Osteoblast (primary cell): ENCODE results near the gene CCDC190. TPM values are rescaled to one million over a fixed set of nuclear protein-coding genes. Genes with fewer than 3 reads are reported as not detected.

Source experiments
- DNase-seq: peaks from one replicate; pipeline ENCODE4 v3.0.0; 2011; ENCODE audit warnings: low spot score, mixed read lengths; ENCODE audit not compliant: insufficient read length; ENCODE audit errors: missing footprints
- H2AFZ ChIP-seq: 2 replicates; pipeline ENCODE4 v1.6.0; 2011; ENCODE audit warnings: mild to moderate bottlenecking, low read length
- H3K27ac ChIP-seq: 2 replicates; pipeline ENCODE4 v1.5.1; 2011; ENCODE audit warnings: mild to moderate bottlenecking, low read depth, low read length, moderate library complexity
- H3K27me3 ChIP-seq: 2 replicates; pipeline ENCODE4 v1.6.0; 2012; ENCODE audit warnings: mild to moderate bottlenecking, control low read depth, inconsistent platforms, low read length, moderate library complexity; ENCODE audit not compliant: insufficient read depth
- H3K36me3 ChIP-seq: 2 replicates; pipeline ENCODE4 v1.5.1; 2011; ENCODE audit warnings: mild to moderate bottlenecking, low read length, control low read depth, moderate library complexity; ENCODE audit not compliant: insufficient read depth
- H3K4me1 ChIP-seq: 2 replicates; pipeline ENCODE4 v1.5.1; 2011; ENCODE audit warnings: mild to moderate bottlenecking, low read length, control low read depth, moderate library complexity; ENCODE audit not compliant: insufficient read depth
- H3K4me2 ChIP-seq: 2 replicates; pipeline ENCODE4 v1.6.0; 2011; ENCODE audit warnings: mild to moderate bottlenecking, low read length; ENCODE audit not compliant: insufficient read depth
- H3K4me3 ChIP-seq: fragments of 200-600 bp; sonication (generic); 3 replicates; pipeline ENCODE4 v1.5.1; 2012; ENCODE audit warnings: mild to moderate bottlenecking, low read length, inconsistent platforms; ENCODE audit not compliant: insufficient read depth
- H3K79me2 ChIP-seq: 2 replicates; pipeline ENCODE4 v1.6.0; 2012; ENCODE audit warnings: mild to moderate bottlenecking, low read length, control low read depth, inconsistent platforms; ENCODE audit not compliant: insufficient read depth
- H3K9me3 ChIP-seq: 2 replicates; pipeline ENCODE4 v1.5.1; 2011; ENCODE audit warnings: low read depth, low read length, control low read depth
- H4K20me1 ChIP-seq: 2 replicates; pipeline ENCODE4 v1.6.0; 2012; ENCODE audit warnings: mild to moderate bottlenecking, low read length, control low read depth; ENCODE audit not compliant: insufficient read depth
- total RNA-seq: library from RNA; depleted of rRNA; stranded (reverse); fragments of >200 nt; gene quantifications from 2 replicates; pipeline ENCODE4 v1.2.3, GENCODE V29; 2012
- TF ChIP-seq, protein P1 (sequence below): IDR thresholded peaks from 2 replicates; pipeline ENCODE4 v1.5.1; 2011; ENCODE audit warnings: mild to moderate bottlenecking, low read depth, low read length, moderate library complexity; ENCODE audit errors: extremely low read depth

The CCDC190 gene
- total RNA-seq, 1 donor: 1.1 TPM

DNA sequence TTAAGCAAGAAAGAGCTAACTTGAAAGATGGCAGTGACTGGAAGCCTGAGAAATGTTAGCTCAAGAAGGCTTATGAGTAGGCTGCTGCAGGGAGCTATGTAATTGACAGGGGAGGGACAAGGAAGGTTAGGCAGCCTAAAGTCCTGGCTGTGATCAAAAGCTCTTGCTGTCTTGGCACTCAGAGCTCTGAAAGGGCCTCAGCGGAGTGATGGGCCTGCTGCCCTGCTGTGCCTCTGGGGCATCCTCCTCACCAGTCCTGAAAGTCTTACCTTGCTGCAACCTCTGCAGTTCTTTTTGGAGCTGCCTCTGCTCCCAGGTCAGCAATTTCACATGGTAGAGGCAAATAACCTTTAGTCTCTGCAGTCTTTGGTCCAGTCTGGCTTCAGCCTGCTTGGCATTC is 1.8 kb downstream of the CCDC190 start:
- Histone ChIP-seq H3K27me3 (no peaks in the 10 kb centered on the region), H3K79me2 (no peaks in the 10 kb centered on the region), H3K36me3 (no peaks in the 10 kb centered on the region), H3K4me1 (peaks cover 70% of the 10 kb centered on the region), H2AFZ (peak overlapping the region; percentile 43), H4K20me1 (no peaks in the 10 kb centered on the region), H3K4me3 (no peak overlapping the region), H3K4me2 (no peak overlapping the region), H3K27ac (peak overlapping the region; percentile 97), H3K9me3 (no peaks in the 10 kb centered on the region)
- TF ChIP-seq, protein P1, sequence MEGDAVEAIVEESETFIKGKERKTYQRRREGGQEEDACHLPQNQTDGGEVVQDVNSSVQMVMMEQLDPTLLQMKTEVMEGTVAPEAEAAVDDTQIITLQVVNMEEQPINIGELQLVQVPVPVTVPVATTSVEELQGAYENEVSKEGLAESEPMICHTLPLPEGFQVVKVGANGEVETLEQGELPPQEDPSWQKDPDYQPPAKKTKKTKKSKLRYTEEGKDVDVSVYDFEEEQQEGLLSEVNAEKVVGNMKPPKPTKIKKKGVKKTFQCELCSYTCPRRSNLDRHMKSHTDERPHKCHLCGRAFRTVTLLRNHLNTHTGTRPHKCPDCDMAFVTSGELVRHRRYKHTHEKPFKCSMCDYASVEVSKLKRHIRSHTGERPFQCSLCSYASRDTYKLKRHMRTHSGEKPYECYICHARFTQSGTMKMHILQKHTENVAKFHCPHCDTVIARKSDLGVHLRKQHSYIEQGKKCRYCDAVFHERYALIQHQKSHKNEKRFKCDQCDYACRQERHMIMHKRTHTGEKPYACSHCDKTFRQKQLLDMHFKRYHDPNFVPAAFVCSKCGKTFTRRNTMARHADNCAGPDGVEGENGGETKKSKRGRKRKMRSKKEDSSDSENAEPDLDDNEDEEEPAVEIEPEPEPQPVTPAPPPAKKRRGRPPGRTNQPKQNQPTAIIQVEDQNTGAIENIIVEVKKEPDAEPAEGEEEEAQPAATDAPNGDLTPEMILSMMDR: no peak
- DNase-seq: no peak

DNA sequence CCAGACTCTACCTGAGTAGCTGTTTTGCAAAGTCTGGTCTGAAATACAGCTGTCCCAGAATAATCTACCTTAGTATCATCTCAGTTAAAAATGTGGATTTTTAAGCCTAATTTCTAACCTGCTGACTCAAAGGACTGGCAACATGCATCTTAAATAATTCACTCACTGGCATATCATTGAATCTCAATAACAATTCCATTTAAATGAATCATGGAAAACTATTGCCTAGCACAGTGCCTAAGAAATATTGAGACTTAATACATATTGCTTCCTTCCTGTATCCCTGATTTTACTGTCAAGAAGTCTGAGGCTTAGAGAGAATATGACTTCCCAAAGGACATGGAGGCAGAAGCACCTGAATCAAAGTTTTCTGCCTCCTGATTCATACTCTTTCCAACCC is 3.1 kb downstream of the CCDC190 start:
- no peaks in the 10 kb centered on the region for H4K20me1 ChIP-seq
- H3K79me2 ChIP-seq: no peaks in the 10 kb centered on the region
- peaks cover 73% of the 10 kb centered on the region for H3K4me1 ChIP-seq
- DNase-seq: no peak
- no peaks in the 10 kb centered on the region for H3K27me3 ChIP-seq
- H3K9me3 ChIP-seq: no peaks in the 10 kb centered on the region
- TF ChIP-seq, protein P1: no peak
- H3K36me3 ChIP-seq: no peaks in the 10 kb centered on the region
- no peak overlapping the region for H2AFZ ChIP-seq
- no peak overlapping the region for H3K4me2 ChIP-seq
- H3K27ac ChIP-seq: peak overlapping the region; percentile 97
- no peak overlapping the region for H3K4me3 ChIP-seq

GRCh38 chr1:162856260-162856659 is 4.7 kb downstream of the CCDC190 start:
- Histone ChIP-seq H4K20me1 (no peaks in the 10 kb centered on the region), H3K27me3 (no peaks in the 10 kb centered on the region), H3K4me1 (peaks cover 61% of the 10 kb centered on the region), H3K36me3 (no peaks in the 10 kb centered on the region), H3K27ac (peak overlapping the region; percentile 97), H2AFZ (no peak overlapping the region), H3K4me2 (peak overlapping the region; percentile 58), H3K4me3 (no peak overlapping the region), H3K9me3 (no peaks in the 10 kb centered on the region), H3K79me2 (no peaks in the 10 kb centered on the region)
- DNase-seq: peak; percentile 64
- TF ChIP-seq, protein P1: no peak

DNA sequence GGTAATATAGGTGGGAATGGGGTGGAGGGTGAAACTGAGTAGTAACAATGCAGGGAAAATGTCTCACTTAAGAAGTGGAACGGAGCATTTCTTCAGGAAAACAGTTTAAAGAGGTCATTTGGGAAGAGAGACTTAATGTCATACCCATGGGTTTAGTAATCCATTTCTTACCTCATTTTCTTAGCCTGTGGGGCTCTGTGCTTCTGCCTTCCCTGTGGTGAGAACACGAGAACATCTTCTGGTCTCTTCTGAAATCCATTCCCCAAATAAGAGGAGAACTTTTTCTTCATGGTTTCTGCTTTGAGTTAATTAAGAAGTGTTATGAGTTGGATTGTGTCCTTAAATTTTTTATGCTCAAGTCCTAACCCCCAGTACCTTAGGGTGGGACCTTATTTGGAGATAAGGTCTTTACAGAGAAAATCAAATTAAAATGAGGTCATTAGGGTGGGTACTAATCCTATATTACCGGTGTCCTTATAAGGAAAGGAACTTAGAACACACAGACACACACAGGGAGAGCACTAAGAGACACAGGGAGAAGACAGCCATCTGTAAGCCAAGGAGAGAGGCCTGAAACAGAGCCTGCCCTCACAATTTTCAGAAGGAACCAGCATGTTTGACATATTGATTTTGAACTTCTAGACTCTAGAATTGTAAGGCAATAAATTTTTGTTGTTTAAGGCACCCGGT is 5.4 kb downstream of the CCDC190 start:
- Histone ChIP-seq H3K4me2 (peak overlapping the region; percentile 58), H3K27ac (peak overlapping the region; percentile 97)
- DNase-seq: no peak

More for the DNA sequence above, 5.4 kb downstream of the CCDC190 start:
- Histone ChIP-seq H3K27me3 (no peaks in the 10 kb centered on the region), H3K4me3 (no peak overlapping the region), H3K4me1 (peaks cover 55% of the 10 kb centered on the region), H3K36me3 (no peaks in the 10 kb centered on the region), H3K79me2 (no peaks in the 10 kb centered on the region), H4K20me1 (no peaks in the 10 kb centered on the region), H3K9me3 (no peaks in the 10 kb centered on the region), H2AFZ (no peak overlapping the region)
- TF ChIP-seq, protein P1: no peak
